ENCODE measurements around the gene TSPAN17. TPM values are rescaled to one million over a fixed set of nuclear protein-coding genes. Genes with fewer than 3 reads are reported as not detected.

TSPAN17 gene
- total RNA-seq, 2 experiments from 2014 or later, result 24.6 to 26.3 TPM

- peaks cover 29% of the 10 kb centered on the region for H3K4me1 Mint-ChIP-seq (ENCODE audit: low read depth)
- TF ChIP-seq, protein P1, sequence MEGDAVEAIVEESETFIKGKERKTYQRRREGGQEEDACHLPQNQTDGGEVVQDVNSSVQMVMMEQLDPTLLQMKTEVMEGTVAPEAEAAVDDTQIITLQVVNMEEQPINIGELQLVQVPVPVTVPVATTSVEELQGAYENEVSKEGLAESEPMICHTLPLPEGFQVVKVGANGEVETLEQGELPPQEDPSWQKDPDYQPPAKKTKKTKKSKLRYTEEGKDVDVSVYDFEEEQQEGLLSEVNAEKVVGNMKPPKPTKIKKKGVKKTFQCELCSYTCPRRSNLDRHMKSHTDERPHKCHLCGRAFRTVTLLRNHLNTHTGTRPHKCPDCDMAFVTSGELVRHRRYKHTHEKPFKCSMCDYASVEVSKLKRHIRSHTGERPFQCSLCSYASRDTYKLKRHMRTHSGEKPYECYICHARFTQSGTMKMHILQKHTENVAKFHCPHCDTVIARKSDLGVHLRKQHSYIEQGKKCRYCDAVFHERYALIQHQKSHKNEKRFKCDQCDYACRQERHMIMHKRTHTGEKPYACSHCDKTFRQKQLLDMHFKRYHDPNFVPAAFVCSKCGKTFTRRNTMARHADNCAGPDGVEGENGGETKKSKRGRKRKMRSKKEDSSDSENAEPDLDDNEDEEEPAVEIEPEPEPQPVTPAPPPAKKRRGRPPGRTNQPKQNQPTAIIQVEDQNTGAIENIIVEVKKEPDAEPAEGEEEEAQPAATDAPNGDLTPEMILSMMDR (IDR thresholded peaks at IDR 0.05), result no peak
- ChIA-PET POLR2A (interaction anchor here (1.5 kb wide), 1 partner anchor 146 kb away, joined by 3 read pairs; no protein-coding TSS in a partner anchor), CTCF (no interaction called here)
- peaks cover 9% of the 10 kb centered on the region for H3K27me3 Mint-ChIP-seq
- no peak overlapping the region for H3K27ac Mint-ChIP-seq
- intact Hi-C loops (cut with micrococcal nuclease), result loop anchor here (5.0 kb wide), 1 partner anchor 295 kb away; no protein-coding TSS in a partner anchor
- H3K9me3 Mint-ChIP-seq, result no peaks in the 10 kb centered on the region
- no peak for ATAC-seq
- DNase-seq, result no peak
- H3K36me3 Mint-ChIP-seq (ENCODE audit: low read depth), result peaks cover 2% of the 10 kb centered on the region
- no peak overlapping the region for H3K4me3 Mint-ChIP-seq
Measured at GRCh38 chr5:176662371-176663333, 15.4 kb downstream of the TSPAN17 start.

DNA sequence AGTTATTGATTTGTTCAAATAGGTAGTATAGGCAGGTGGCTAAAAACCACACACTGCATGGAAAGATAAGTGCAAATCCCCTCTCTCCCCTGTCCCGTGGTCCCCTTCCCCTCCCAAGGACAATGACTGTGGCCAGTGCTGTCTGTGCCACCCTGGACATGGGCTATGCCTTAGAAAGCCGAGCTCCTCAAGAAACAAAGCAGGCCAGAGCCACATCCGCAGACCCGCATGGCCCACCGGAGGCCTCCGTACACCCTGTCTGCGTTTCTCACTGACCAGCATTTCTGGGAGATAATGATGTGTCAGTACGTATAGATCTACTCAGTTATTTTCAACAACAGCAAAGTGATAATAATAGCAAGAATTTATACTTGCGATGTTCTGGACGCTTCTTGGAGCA lies 16.3 kb downstream of the TSPAN17 start:
- intact Hi-C loops (cut with micrococcal nuclease), result loop anchor here (5.0 kb wide), 1 partner anchor 294 kb away; no protein-coding TSS in a partner anchor
- Mint-ChIP-seq H3K4me1 (ENCODE audit: low read depth) (peaks cover 20% of the 10 kb centered on the region), H3K9me3 (no peaks in the 10 kb centered on the region), H3K27ac (no peak overlapping the region), H3K4me3 (no peak overlapping the region), H3K27me3 (peaks cover 9% of the 10 kb centered on the region), H3K36me3 (ENCODE audit: low read depth) (no peaks in the 10 kb centered on the region)
- DNase-seq (no peak), ATAC-seq (no peak)
- ChIA-PET CTCF (no interaction called here), POLR2A (interaction anchor here (1.5 kb wide), 1 partner anchor 145 kb away, joined by 3 read pairs; no protein-coding TSS in a partner anchor)
- TF ChIP-seq, protein P1 (IDR thresholded peaks at IDR 0.05), result no peak

DNA sequence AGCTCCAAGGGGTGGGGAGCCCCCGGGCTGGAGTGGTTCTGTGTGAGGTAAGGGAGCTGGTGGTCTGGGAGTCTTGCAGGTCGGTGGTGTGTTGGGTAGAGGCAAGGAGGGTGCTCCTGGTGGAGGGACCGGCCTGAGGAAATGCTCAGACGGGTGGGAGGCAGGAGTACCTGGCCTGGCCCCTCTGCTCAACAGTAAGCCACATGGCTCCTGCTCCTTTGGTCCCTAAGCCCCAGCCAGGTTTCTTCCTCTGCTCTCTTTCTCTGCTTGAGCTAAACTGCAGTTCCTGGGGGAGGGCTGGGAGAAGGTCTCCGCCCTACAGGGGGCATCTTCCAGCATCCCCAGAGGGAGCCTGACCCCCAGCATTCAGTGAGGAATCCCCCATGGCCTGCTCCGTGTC lies 17.2 kb downstream of the TSPAN17 start:
- peaks cover 11% of the 10 kb centered on the region for H3K4me1 Mint-ChIP-seq (ENCODE audit: low read depth)
- H3K27me3 Mint-ChIP-seq, result peaks cover 9% of the 10 kb centered on the region
- ChIA-PET POLR2A (interaction anchor here (1.1 kb wide), 1 partner anchor 10 kb away, joined by 3 read pairs; no protein-coding TSS in a partner anchor), CTCF (no interaction called here)
- TF ChIP-seq, protein P1 (IDR thresholded peaks at IDR 0.05), result no peak
- DNase-seq (no peak), ATAC-seq (no peak)
- H3K4me3 Mint-ChIP-seq, result no peak overlapping the region
- intact Hi-C loops (cut with micrococcal nuclease), result loop anchor here (5.0 kb wide), 1 partner anchor 293 kb away; no protein-coding TSS in a partner anchor
- H3K9me3 Mint-ChIP-seq, result no peaks in the 10 kb centered on the region
- H3K36me3 Mint-ChIP-seq (ENCODE audit: low read depth), result no peaks in the 10 kb centered on the region
- H3K27ac Mint-ChIP-seq, result no peak overlapping the region

GRCh38 chr5:176664886-176665285 lies 17.6 kb downstream of the TSPAN17 start:
- no peaks in the 10 kb centered on the region for H3K9me3 Mint-ChIP-seq
- H3K27me3 Mint-ChIP-seq, result peaks cover 9% of the 10 kb centered on the region
- POLR2A ChIA-PET, result interaction anchor here (1.1 kb wide), 1 partner anchor 11 kb away, joined by 3 read pairs; no protein-coding TSS in a partner anchor
- TF ChIP-seq, protein P1 (IDR thresholded peaks at IDR 0.05), result no peak
- no peak for DNase-seq
- intact Hi-C loops (cut with micrococcal nuclease), result loop anchor here (5.0 kb wide), 1 partner anchor 292 kb away; no protein-coding TSS in a partner anchor
- H3K36me3 Mint-ChIP-seq (ENCODE audit: low read depth), result no peaks in the 10 kb centered on the region
- H3K4me3 Mint-ChIP-seq, result no peak overlapping the region
- H3K27ac Mint-ChIP-seq, result no peak overlapping the region
- CTCF ChIA-PET, result no interaction called here
- no peak for ATAC-seq
- H3K4me1 Mint-ChIP-seq (ENCODE audit: low read depth), result peaks cover 8% of the 10 kb centered on the region

DNA sequence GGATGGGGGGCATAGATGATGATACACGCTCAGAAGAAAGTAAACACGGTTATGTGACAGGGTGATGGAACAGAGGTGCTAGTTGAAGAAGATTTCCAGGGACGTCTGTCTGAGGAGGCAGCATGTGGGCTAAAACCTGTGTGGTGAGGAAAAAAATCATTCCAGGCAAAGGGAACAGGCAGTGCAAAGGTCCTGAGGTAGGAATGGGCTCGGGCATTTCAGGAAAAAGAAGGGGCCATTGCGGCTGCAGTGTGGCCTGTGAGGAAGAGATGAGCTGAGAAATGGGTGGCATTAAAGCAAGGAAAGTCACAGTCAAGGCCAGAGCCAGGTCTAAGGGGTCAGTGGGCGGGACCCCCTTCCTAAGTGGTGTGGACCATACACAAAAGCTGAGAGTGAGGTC lies 18.2 kb downstream of the TSPAN17 start:
- ATAC-seq (no peak), DNase-seq (no peak)
- POLR2A ChIA-PET, result no interaction called here
- peaks cover 3% of the 10 kb centered on the region for H3K4me1 Mint-ChIP-seq (ENCODE audit: low read depth)
- H3K27me3 Mint-ChIP-seq, result peaks cover 9% of the 10 kb centered on the region
- intact Hi-C loops (cut with micrococcal nuclease), result no loop called here
- TF ChIP-seq, protein P1 (IDR thresholded peaks at IDR 0.05), result no peak
- CTCF ChIA-PET, result interaction anchor here (1.1 kb wide), 1 partner anchor 8 kb away, joined by 3 read pairs; no protein-coding TSS in a partner anchor
- H3K4me3 Mint-ChIP-seq, result no peak overlapping the region
- H3K36me3 Mint-ChIP-seq (ENCODE audit: low read depth), result no peaks in the 10 kb centered on the region
- H3K27ac Mint-ChIP-seq, result no peak overlapping the region
- no peaks in the 10 kb centered on the region for H3K9me3 Mint-ChIP-seq

All from activated CD8-positive, alpha-beta T cell treated with anti-CD3 and anti-CD28 coated beads for 36 hours (primary cell).